Activated CD8-positive, alpha-beta memory T cell treated with anti-CD3 and anti-CD28 coated beads for 1 hour (primary cell): ENCODE results near the gene GNG8.

Experiments
- DNase-seq, 2 donors: peaks; one replicate each; pipeline ENCODE4 v3.0.0-alpha.2; 2020; ENCODE audit warnings: low read depth in 1 of 2; ENCODE audit errors: extremely low read depth in 1 of 2

The GNG8 gene

DNA sequence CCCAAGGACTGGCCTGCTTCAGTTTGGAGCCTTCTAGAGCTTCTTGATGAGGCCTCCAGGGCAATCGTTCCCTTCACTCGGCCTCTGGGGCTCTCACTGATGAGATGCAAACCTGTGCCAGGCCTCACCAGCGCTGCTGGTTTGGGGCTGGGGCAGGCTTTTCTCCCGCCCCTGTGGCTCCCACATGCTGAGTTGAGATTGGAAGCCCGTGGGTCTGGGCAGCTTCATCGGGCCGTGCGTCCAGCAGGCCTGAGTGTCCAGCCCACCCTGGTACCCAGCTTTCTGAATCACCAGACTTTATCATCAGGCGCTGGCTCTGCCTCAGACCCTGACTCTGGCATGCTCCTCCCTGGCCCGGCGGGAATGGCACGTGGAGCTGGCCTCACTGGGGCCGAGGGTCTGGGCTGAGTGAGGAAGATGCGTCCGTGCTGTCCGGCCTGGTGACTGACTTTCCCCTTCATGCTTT, 30.6 kb downstream of the GNG8 start:
- DNase-seq: no peak

DNA sequence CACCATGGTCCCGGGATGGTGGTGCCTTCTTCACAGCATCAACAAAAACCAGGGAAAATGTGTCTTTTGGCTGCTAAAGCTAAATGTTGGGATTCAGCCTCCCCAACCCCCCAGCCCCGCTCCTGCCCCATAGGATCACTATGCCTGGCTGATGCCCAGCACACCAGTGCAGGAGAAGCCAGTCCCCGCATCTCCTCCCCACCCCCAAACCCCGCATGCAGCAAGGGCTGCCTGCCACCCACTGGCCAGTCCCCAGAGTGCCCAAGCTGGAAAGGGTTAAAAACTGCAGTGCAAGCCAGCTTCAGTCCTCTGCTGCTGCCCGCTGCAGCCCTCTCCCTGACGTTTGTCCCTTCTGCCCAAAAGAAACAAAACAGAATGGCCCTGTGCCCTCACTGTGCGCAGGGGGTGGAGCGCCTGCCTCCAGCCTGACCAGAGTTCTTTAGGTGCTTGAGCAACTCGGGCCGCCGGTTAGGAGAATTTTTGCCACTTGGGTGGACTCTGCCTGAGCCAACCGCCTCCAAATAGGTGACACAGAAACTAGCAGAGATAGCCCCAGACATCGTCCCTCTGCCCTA, 31.1 kb downstream of the GNG8 start:
- no peak for DNase-seq

- DNase-seq: no peak
These were observed 32.2 kb downstream of the GNG8 start for GRCh38 chr19:46603752-46604231.

DNA sequence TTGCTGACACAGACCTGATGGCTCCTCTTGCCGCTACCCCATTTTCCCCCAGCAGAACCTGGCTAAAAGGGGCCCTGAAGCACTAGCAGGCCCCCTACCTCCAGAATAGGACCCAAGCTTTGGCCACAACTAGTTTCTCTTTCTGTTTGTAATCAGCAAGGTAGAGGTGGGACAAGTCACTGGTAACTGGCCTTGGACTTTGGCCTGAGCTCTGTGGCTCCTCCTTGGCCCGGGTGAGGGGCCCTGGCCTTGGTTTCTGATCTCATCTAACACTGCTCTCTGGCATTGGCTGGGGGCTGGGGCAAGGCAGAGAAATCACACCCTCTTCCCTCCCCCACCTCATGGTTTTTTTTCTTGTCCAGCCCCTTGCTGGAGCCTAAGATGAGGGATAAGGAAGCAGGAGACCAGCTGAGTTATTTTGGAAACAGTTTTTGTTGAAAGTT, 32.8 kb downstream of the GNG8 start:
- no peak for DNase-seq

- DNase-seq: no peak
These were observed 33.4 kb downstream of the GNG8 start for GRCh38 chr19:46602392-46603194.

DNA sequence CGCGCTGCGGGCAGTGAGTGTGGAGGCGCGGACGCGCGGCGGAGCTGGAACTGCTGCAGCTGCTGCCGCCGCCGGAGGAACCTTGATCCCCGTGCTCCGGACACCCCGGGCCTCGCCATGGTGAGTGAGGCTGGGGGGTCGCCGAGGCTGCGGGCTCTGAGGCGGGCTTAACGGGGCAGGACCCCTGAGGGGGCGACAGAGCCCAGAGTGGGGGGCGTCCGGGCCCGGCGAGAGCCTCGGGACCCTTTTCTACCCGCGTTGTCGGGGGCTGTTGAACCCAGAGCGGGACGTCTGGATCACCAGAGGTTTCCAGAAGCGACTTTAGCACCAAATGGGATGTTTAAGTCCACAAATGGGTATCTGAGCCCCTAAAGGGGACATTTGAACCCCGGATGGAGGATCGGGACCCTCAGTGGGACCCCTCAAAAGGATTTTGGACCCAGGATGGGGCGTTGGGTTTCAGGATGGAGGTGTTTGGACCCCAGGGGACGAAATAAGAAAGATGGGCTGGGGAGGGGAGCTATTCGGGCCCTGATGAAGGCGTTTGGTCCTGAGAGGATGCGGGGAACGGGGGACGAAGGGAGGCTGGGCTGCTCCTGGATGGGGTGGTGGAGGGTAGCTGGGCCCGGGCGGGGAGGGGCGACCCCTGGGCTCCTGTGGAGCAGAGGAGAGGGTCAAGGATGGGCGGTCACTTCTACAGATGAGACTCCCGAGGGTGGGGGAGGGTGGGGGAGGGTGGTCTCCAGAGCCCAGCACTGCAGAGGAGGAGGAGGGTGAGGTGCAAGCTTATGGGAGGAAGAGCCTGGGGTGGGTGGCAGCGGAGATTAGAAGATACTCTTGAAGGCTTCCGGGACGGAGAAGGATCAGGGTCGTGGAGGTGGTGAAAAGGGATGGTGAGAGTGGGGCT, 34.4 kb downstream of the GNG8 start, which contains the start of gene CALM3:
Gene CALM3 (plus strand): TSS at position 13 of the 907 bp plus-strand sequence. CDS start 105 bp downstream, at position 118.
- no peak for DNase-seq

GRCh38 chr19:46600384-46601317, 35.4 kb downstream of the GNG8 start:
- peak; percentile 92 to 94 for DNase-seq

- DNase-seq: no peak
These were observed 36.2 kb downstream of the GNG8 start for GRCh38 chr19:46599716-46600373.

DNA sequence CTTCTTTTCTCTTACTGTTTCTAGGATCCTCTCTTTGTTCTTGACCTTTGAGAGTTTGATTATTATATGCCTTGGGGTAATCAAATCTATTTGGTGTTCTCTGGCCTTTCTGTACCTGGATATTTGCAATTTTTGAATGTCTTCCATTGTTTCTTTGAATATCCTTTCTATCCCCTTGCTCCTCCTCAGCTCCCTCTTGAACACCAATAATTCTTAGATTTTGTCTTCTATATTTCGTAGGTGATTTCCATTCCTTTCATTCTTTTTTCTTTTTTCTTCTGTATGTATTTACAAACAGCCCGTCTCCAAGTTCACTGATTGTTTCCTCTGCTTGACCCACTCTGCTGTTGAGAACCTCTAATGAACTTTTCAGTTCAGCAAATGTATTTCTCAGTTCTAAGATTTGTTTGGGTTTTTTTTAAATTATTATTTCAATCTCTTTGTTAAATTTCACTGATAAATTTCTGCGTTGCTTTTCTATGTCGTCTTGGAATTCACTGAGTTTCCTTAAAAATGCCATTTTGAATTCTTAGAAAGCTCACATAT, 37.6 kb downstream of the GNG8 start:
- DNase-seq: no peak

- no peak for DNase-seq
These were observed 40.0 kb downstream of the GNG8 start for GRCh38 chr19:46596008-46596407.

GRCh38 chr19:46591870-46592269, 44.1 kb downstream of the GNG8 start:
- DNase-seq: no peak

GRCh38 chr19:46591254-46591653, 44.7 kb downstream of the GNG8 start:
- no peak for DNase-seq

DNA sequence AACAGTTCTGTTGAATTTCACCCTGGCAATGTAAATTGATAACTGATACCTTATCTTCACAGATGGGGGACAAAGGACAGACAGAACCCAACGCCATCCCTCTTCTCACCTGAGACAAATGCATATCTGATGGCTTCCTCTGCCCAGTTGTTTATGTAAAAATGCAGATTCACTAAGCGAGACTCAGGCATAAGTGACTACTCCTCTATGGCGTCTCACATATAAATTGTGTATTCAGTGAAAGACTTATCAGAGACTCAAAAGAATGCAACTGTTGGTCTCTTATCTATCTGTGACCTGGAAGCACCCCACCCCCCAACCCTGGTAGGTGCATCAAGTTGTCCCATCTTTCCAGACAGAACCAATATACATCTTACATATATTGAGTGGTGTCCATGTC, 48.1 kb downstream of the GNG8 start:
- no peak for DNase-seq

DNA sequence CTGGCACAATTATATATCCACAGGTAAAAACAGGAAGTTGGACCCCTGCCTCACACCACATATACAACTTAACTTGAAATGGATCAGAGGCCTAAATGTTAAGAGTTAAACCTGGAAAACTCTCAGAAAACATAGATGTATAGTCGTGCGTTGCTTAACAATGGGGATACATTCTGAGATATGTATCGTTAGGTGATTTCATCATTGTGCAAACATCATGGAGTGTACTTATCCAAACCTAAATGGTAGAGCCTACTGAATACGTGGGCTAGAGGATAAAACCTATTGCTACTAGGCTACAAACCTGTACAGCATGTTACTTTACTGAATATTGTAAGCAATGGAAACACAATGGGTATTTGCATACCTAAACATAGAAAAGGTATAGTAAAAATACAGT, 49.7 kb downstream of the GNG8 start:
- no peak for DNase-seq

DNA sequence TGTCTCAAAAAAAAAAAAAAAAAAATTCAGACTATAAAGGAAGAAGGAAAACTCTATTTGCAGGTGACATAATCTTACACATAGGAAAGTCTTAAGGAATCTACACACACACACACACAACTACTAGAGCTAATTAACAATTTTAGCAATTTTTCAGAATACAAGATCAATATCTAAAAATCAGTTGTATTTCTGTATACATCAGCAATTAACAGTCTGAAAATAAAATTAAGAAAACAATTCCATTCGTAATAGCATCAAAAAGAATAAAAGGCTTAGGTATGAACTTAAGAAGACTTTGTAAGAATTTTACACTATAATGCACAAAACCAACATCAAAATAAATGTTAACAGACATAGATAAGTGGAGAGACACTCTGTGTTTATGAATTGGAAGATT, 50.5 kb downstream of the GNG8 start:
- no peak for DNase-seq
